Measurements from ENCODE around the gene KCTD17. TPM values are rescaled to one million over a fixed set of nuclear protein-coding genes. Genes with fewer than 3 reads are reported as not detected.

KCTD17 gene
- total RNA-seq, 1 donor from 2014 or later = 39.6 TPM

- no peak for DNase-seq (ENCODE audit: extremely low spot score, unreplicated experiment)
- H3K9me3 Mint-ChIP-seq (ENCODE audit: unreplicated experiment) = no peaks in the 10 kb centered on the region
- no peak overlapping the region for H3K4me3 Mint-ChIP-seq (ENCODE audit: unreplicated experiment)
- no peaks in the 10 kb centered on the region for H3K36me3 Mint-ChIP-seq (ENCODE audit: unreplicated experiment)
- H3K27ac Mint-ChIP-seq (ENCODE audit: unreplicated experiment) = no peak overlapping the region
- no peaks in the 10 kb centered on the region for H3K4me1 Mint-ChIP-seq (ENCODE audit: unreplicated experiment)
- no peak for TF ChIP-seq CTCF (IDR thresholded peaks at IDR 0.05)
- H3K27me3 Mint-ChIP-seq (ENCODE audit: unreplicated experiment) = peaks cover 35% of the 10 kb centered on the region
These were observed 42.1 kb upstream of the KCTD17 start for GRCh38 chr22:37009490-37009889.

- Mint-ChIP-seq H3K27ac (ENCODE audit: unreplicated experiment) (no peak overlapping the region), H3K4me1 (ENCODE audit: unreplicated experiment) (peaks cover 4% of the 10 kb centered on the region), H3K27me3 (ENCODE audit: unreplicated experiment) (peaks cover 32% of the 10 kb centered on the region), H3K9me3 (ENCODE audit: unreplicated experiment) (no peaks in the 10 kb centered on the region), H3K36me3 (ENCODE audit: unreplicated experiment) (no peaks in the 10 kb centered on the region), H3K4me3 (ENCODE audit: unreplicated experiment) (no peak overlapping the region)
- TF ChIP-seq CTCF (IDR thresholded peaks at IDR 0.05) = no peak
- no peak for DNase-seq (ENCODE audit: extremely low spot score, unreplicated experiment)
These were observed 41.4 kb upstream of the KCTD17 start for GRCh38 chr22:37010174-37010573.

- Mint-ChIP-seq H3K9me3 (ENCODE audit: unreplicated experiment) (no peaks in the 10 kb centered on the region), H3K4me3 (ENCODE audit: unreplicated experiment) (no peak overlapping the region), H3K27ac (ENCODE audit: unreplicated experiment) (no peak overlapping the region), H3K27me3 (ENCODE audit: unreplicated experiment) (peaks cover 24% of the 10 kb centered on the region), H3K36me3 (ENCODE audit: unreplicated experiment) (no peaks in the 10 kb centered on the region), H3K4me1 (ENCODE audit: unreplicated experiment) (peaks cover 6% of the 10 kb centered on the region)
- TF ChIP-seq CTCF (IDR thresholded peaks at IDR 0.05) = no peak
- no peak for DNase-seq (ENCODE audit: extremely low spot score, unreplicated experiment)
These were observed 40.6 kb upstream of the KCTD17 start for GRCh38 chr22:37010976-37011375.

- H3K36me3 Mint-ChIP-seq (ENCODE audit: unreplicated experiment) = no peaks in the 10 kb centered on the region
- H3K4me1 Mint-ChIP-seq (ENCODE audit: unreplicated experiment) = peaks cover 6% of the 10 kb centered on the region
- no peak for TF ChIP-seq CTCF (IDR thresholded peaks at IDR 0.05)
These were observed 40.1 kb upstream of the KCTD17 start for GRCh38 chr22:37011472-37011871.

GRCh38 chr22:37012262-37012904 is 39.2 kb upstream of the KCTD17 start:
- peaks cover 8% of the 10 kb centered on the region for H3K4me1 Mint-ChIP-seq (ENCODE audit: unreplicated experiment)
- H3K9me3 Mint-ChIP-seq (ENCODE audit: unreplicated experiment) = no peaks in the 10 kb centered on the region

More at GRCh38 chr22:37011472-37011871, 40.1 kb upstream of the KCTD17 start:
- Mint-ChIP-seq H3K4me3 (ENCODE audit: unreplicated experiment) (no peak overlapping the region), H3K9me3 (ENCODE audit: unreplicated experiment) (no peaks in the 10 kb centered on the region), H3K27ac (ENCODE audit: unreplicated experiment) (no peak overlapping the region), H3K27me3 (ENCODE audit: unreplicated experiment) (peaks cover 20% of the 10 kb centered on the region)
- DNase-seq (ENCODE audit: extremely low spot score, unreplicated experiment) = no peak

More at GRCh38 chr22:37012262-37012904, 39.2 kb upstream of the KCTD17 start:
- Mint-ChIP-seq H3K36me3 (ENCODE audit: unreplicated experiment) (no peaks in the 10 kb centered on the region), H3K27me3 (ENCODE audit: unreplicated experiment) (peaks cover 11% of the 10 kb centered on the region), H3K4me3 (ENCODE audit: unreplicated experiment) (no peak overlapping the region), H3K27ac (ENCODE audit: unreplicated experiment) (no peak overlapping the region)
- DNase-seq (ENCODE audit: extremely low spot score, unreplicated experiment) = no peak
- TF ChIP-seq CTCF (IDR thresholded peaks at IDR 0.05) = no peak
